Liver (tissue), 9 donors: ENCODE measurements around the gene CYB5R4. TPM values are rescaled to one million over a fixed set of nuclear protein-coding genes. Genes with fewer than 3 reads are reported as not detected.

Source experiments
- DNase-seq: peaks from one replicate; pipeline ENCODE4 v3.0.0-alpha.2; 2017; ENCODE audit warnings: low spot score
- H3K27ac ChIP-seq, 2 donors: one replicate each; pipeline ENCODE4 v1.7.0; 2013; ENCODE audit warnings: inconsistent platforms in 2 of 2, low read length in 2 of 2, control low read depth in 1 of 2, low read depth in 1 of 2, mild to moderate bottlenecking in 1 of 2
- H3K27me3 ChIP-seq, 4 donors: one replicate each; pipeline versions ENCODE4 v1.6.1 to v1.7.0; 2013; ENCODE audit warnings: low read length in 3 of 4, inconsistent platforms in 1 of 4, mild to moderate bottlenecking in 1 of 4, moderate library complexity in 1 of 4; ENCODE audit not compliant: control insufficient read depth in 4 of 4, insufficient read depth in 4 of 4
- H3K36me3 ChIP-seq, 4 donors: one replicate each; pipeline versions ENCODE4 v1.6.1 to v1.7.0; 2013; ENCODE audit warnings: low read length in 3 of 4, mild to moderate bottlenecking in 3 of 4, low read depth in 1 of 4, moderate library complexity in 1 of 4; ENCODE audit not compliant: control insufficient read depth in 4 of 4, insufficient read depth in 3 of 4
- H3K4me1 ChIP-seq, 4 donors: one replicate each; pipeline versions ENCODE4 v1.6.1 to v1.7.0; 2013; ENCODE audit warnings: low read length in 3 of 4, mild to moderate bottlenecking in 3 of 4, moderate library complexity in 1 of 4; ENCODE audit not compliant: control insufficient read depth in 4 of 4, insufficient read depth in 4 of 4
- H3K4me3 ChIP-seq, 3 donors: one replicate each; pipeline versions ENCODE4 v1.6.1 to v1.7.0; 2013; ENCODE audit warnings: low read length in 3 of 3, control low read depth in 1 of 3, low read depth in 1 of 3, mild to moderate bottlenecking in 1 of 3
- H3K9ac ChIP-seq, 2 donors: one replicate each; pipeline ENCODE4 v1.7.0; 2013; ENCODE audit warnings: low read length in 2 of 2, mild to moderate bottlenecking in 2 of 2, moderate library complexity in 2 of 2, control low read depth in 1 of 2, low read depth in 1 of 2
- H3K9me3 ChIP-seq, 4 donors: one replicate each; pipeline versions ENCODE4 v1.6.1 to v1.7.0; 2013; ENCODE audit warnings: low read length in 3 of 4; ENCODE audit not compliant: control insufficient read depth in 4 of 4
- ATF3 ChIP-seq: IDR thresholded peaks from 2 replicates; pipeline ENCODE4 v1.6.1; 2016; ENCODE audit warnings: antibody characterized with exemption
- CTCF ChIP-seq: fragments of 150-350 bp; IDR thresholded peaks from 2 replicates; pipeline ENCODE4 v1.5.1; 2017; ENCODE audit warnings: improper control_type of control experiment, low read depth, low read length; ENCODE audit not compliant: missing input control
- EGR1 ChIP-seq, 2 donors: IDR thresholded peaks; 2 replicates each; pipeline ENCODE4 v1.6.1; 2016 to 2018; ENCODE audit warnings: antibody characterized with exemption in 2 of 2, low read depth in 2 of 2
- FOXA1 ChIP-seq: IDR thresholded peaks from 2 replicates; pipeline ENCODE4 v1.6.1; 2016; ENCODE audit warnings: antibody characterized with exemption
- FOXA2 ChIP-seq: IDR thresholded peaks from 2 replicates; pipeline ENCODE4 v1.6.1; 2016; ENCODE audit warnings: antibody characterized with exemption
- GABPA ChIP-seq, 2 donors: IDR thresholded peaks in 1 of 2; conservative IDR thresholded peaks in 1 of 2; 2 replicates each; pipeline ENCODE4 v1.6.1; 2016; ENCODE audit warnings: antibody characterized with exemption in 2 of 2, mild to moderate bottlenecking in 1 of 2, moderate library complexity in 1 of 2
- HNF4A ChIP-seq, 2 donors: conservative IDR thresholded peaks; 2 replicates each; pipeline ENCODE4 v1.6.1; 2016; ENCODE audit warnings: antibody characterized with exemption in 2 of 2, mild to moderate bottlenecking in 2 of 2
- HNF4G ChIP-seq: IDR thresholded peaks from 2 replicates; pipeline ENCODE4 v1.6.1; 2016; ENCODE audit warnings: antibody characterized with exemption
- JUND ChIP-seq, 2 donors: IDR thresholded peaks; 2 replicates each; pipeline ENCODE4 v1.6.1; 2016; ENCODE audit warnings: antibody characterized with exemption in 2 of 2
- MAX ChIP-seq: IDR thresholded peaks from 2 replicates; pipeline ENCODE4 v1.6.1; 2016; ENCODE audit warnings: antibody characterized with exemption
- RAD21 ChIP-seq, 2 donors: IDR thresholded peaks; 2 replicates each; pipeline ENCODE4 v1.6.1; 2016; ENCODE audit warnings: antibody characterized with exemption in 2 of 2, mild to moderate bottlenecking in 2 of 2
- RXRA ChIP-seq, 2 donors: IDR thresholded peaks; 2 replicates each; pipeline ENCODE4 v1.6.1; 2017 to 2018; ENCODE audit warnings: antibody characterized with exemption in 2 of 2, mild to moderate bottlenecking in 1 of 2
- SP1 ChIP-seq: IDR thresholded peaks from 2 replicates; pipeline ENCODE4 v1.6.1; 2018; ENCODE audit warnings: antibody characterized with exemption, mild to moderate bottlenecking
- TAF1 ChIP-seq: conservative IDR thresholded peaks from 2 replicates; pipeline ENCODE4 v1.6.1; 2016; ENCODE audit warnings: antibody characterized with exemption, mild to moderate bottlenecking
- YY1 ChIP-seq: IDR thresholded peaks from 2 replicates; pipeline ENCODE4 v1.6.1; 2016; ENCODE audit warnings: antibody characterized with exemption, mild to moderate bottlenecking
- ZBTB33 ChIP-seq: IDR thresholded peaks from 2 replicates; pipeline ENCODE4 v1.6.1; 2016; ENCODE audit warnings: antibody characterized with exemption
- WGBS: extraction: QIAGEN DNeasy Blood & Tissue Kit; methylation state at CpG from one replicate; pipeline ENCODE4 v1.1.7; 2013; 5-methylcytosine and 5-hydroxymethylcytosine counted together
- polyA plus RNA-seq, 2 donors: library from polyadenylated mRNA; stranded (reverse) in 1 of 2; unstranded in 1 of 2; fragments of 200-250 nt in 1 of 2; fragments of >200 nt in 1 of 2; fragmentation: Nextera tagmentation in 1 of 2; extraction: Ambion mirVana in 1 of 2; gene quantifications; one replicate each; pipeline versions ENCODE4 v1.2.1 to v1.2.3, GENCODE V29; 2013 to 2015
- total RNA-seq, 2 donors: library from RNA; depleted of rRNA; stranded (reverse); fragments of >200 nt; gene quantifications; one replicate each; pipeline ENCODE4 v1.2.3, GENCODE V29; 2014
- TF ChIP-seq, protein P1 (sequence below): IDR thresholded peaks from 2 replicates; pipeline ENCODE4 v1.6.1; 2016; ENCODE audit warnings: antibody characterized with exemption, mild to moderate bottlenecking
- donor health status: healthy.
- donor health status: healthy.
- donor health status: healthy.
- donor health status: healthy.
- donor health status: healthy.

CYB5R4 gene
- total and polyA plus RNA-seq, 4 donors, result 3.4 to 7.8 (median 5.4) TPM

DNA sequence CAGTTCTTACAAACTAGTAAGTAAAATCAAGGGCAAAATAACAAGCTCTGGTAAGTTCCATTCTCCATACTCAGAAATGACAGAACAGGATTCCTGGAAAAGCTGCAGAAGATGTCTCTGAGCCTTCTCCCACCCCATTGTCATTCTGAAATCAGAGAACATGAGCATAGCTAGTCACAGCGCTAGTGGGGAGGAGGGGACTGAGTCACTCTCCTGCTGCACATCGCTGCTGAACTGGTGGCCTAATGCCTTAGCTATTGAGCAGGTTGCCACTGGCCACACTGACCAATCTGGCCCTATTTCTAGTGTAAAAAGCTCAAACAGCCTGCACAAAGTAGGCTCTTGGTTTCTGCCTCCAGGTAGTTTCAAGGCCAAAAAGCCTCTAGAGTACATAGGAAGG is 32.4 kb upstream of the CYB5R4 start:
- no peak for TF ChIP-seq FOXA2
- no peak for TF ChIP-seq CTCF
- TF ChIP-seq ATF3, result no peak
- no peak for TF ChIP-seq EGR1 (IDR thresholded peaks at IDR 0.05; ENCODE audit: low read depth in 2 of 2)
- TF ChIP-seq GABPA (IDR thresholded peaks at IDR 0.05 in 1 of 2, conservative IDR thresholded peaks at IDR 0.05 in 1 of 2), result no peak
- no peak for TF ChIP-seq RAD21 (IDR thresholded peaks at IDR 0.05)
- no peak for TF ChIP-seq HNF4G
- no peak for TF ChIP-seq SP1
- no peak for TF ChIP-seq JUND (IDR thresholded peaks at IDR 0.05)
- TF ChIP-seq, protein P1, sequence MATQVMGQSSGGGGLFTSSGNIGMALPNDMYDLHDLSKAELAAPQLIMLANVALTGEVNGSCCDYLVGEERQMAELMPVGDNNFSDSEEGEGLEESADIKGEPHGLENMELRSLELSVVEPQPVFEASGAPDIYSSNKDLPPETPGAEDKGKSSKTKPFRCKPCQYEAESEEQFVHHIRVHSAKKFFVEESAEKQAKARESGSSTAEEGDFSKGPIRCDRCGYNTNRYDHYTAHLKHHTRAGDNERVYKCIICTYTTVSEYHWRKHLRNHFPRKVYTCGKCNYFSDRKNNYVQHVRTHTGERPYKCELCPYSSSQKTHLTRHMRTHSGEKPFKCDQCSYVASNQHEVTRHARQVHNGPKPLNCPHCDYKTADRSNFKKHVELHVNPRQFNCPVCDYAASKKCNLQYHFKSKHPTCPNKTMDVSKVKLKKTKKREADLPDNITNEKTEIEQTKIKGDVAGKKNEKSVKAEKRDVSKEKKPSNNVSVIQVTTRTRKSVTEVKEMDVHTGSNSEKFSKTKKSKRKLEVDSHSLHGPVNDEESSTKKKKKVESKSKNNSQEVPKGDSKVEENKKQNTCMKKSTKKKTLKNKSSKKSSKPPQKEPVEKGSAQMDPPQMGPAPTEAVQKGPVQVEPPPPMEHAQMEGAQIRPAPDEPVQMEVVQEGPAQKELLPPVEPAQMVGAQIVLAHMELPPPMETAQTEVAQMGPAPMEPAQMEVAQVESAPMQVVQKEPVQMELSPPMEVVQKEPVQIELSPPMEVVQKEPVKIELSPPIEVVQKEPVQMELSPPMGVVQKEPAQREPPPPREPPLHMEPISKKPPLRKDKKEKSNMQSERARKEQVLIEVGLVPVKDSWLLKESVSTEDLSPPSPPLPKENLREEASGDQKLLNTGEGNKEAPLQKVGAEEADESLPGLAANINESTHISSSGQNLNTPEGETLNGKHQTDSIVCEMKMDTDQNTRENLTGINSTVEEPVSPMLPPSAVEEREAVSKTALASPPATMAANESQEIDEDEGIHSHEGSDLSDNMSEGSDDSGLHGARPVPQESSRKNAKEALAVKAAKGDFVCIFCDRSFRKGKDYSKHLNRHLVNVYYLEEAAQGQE, result no peak
- TF ChIP-seq YY1, result no peak
- no peak for TF ChIP-seq MAX
- no peak for TF ChIP-seq RXRA (IDR thresholded peaks at IDR 0.05)
- no peak for TF ChIP-seq FOXA1
- TF ChIP-seq TAF1, result no peak
- TF ChIP-seq HNF4A (conservative IDR thresholded peaks at IDR 0.05), result no peak
- no peak for TF ChIP-seq ZBTB33
- Histone ChIP-seq H3K4me1 (no peaks in the 10 kb centered on the region), H3K36me3 (no peaks in the 10 kb centered on the region), H3K9me3 (no peaks in the 10 kb centered on the region), H3K27ac (no peak overlapping the region), H3K4me3 (no peak overlapping the region), H3K9ac (no peak overlapping the region), H3K27me3 (no peaks in the 10 kb centered on the region)
- 53% methylated on average over 2 of the region's 2 CpGs for WGBS
- no peak for DNase-seq

DNA sequence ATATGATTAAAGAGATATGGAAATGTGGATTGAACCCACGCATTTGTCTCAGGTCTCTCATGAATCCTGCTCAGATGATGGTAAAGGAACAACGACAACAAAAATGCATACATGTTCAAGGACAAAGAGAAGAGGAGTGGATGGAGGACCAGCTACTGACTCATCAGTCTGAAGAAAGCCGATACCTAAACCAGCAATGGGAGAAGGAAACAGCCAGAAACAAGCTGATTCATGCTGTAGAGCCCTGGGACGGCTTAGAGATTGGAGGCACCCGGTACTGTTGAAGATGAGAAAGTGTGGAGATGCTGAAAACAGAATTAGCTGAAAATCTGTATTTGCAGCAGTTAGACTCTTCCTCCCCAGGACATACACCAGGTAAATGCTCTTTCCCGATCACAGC is 20.8 kb upstream of the CYB5R4 start:
- no peak for DNase-seq
- H3K9ac ChIP-seq, result no peak overlapping the region
- no peak overlapping the region for H3K4me3 ChIP-seq
- 79% methylated on average over 6 of the region's 6 CpGs for WGBS
- TF ChIP-seq EGR1 (IDR thresholded peaks at IDR 0.05; ENCODE audit: low read depth in 2 of 2), result no peak
- no peak for TF ChIP-seq CTCF
- H3K36me3 ChIP-seq, result no peaks in the 10 kb centered on the region
- peaks cover 0 to 3% (median 0%) of the 10 kb centered on the region in 4 donors for H3K9me3 ChIP-seq
- H3K4me1 ChIP-seq, result no peaks in the 10 kb centered on the region
- peaks cover 0 to 4% (median 0%) of the 10 kb centered on the region in 4 donors for H3K27me3 ChIP-seq
- H3K27ac ChIP-seq, result no peak overlapping the region
